Activated CD4-positive, alpha-beta T cell treated with anti-CD3 and anti-CD28 coated beads, Interleukin-2, amount 50 U/mL, for 1 hour (primary cell): ENCODE data around the gene GOLT1B.
A peak's percentile ranks its signal among the peaks of the same experiment; 100 is the strongest.
"Not testable (repeated sequence)": the region's sequence is repeated elsewhere in the genome, so short reads cannot be mapped to it uniquely, and the experiment has no call there.

ENCODE experiments used
- DNase-seq: peaks from one replicate; pipeline ENCODE4 v3.0.0-alpha.2; 2020

The GOLT1B gene

GRCh38 chr12:21501258-21502163 is at the start of gene GOLT1B, which contains the start of gene RECQL:
TSS of gene GOLT1B (plus strand) at chr12:21501789. CDS start at chr12:21501924, 135 bp downstream.
TSS of gene RECQL (minus strand) at chr12:21501635. CDS start at chr12:21499570, 2,065 bp downstream.
- DNase-seq = peak; percentile 83

GRCh38 chr12:21453312-21453852 is 48.2 kb upstream of the GOLT1B start:
- DNase-seq = no peak

- DNase-seq = peak; percentile 31
Measured at GRCh38 chr12:21456291-21456780, 45.3 kb upstream of the GOLT1B start.

GRCh38 chr12:21459474-21459873 is 42.1 kb upstream of the GOLT1B start:
- DNase-seq = no peak

- DNase-seq = not testable (repeated sequence)
Measured at GRCh38 chr12:21467334-21467733, 34.3 kb upstream of the GOLT1B start.

- DNase-seq = no peak
Measured at GRCh38 chr12:21471294-21471693, 30.3 kb upstream of the GOLT1B start.

- DNase-seq = no peak
Measured at GRCh38 chr12:21472197-21472823, 29.3 kb upstream of the GOLT1B start.

GRCh38 chr12:21475552-21475951 is 26.0 kb upstream of the GOLT1B start:
- DNase-seq = no peak

GRCh38 chr12:21476949-21477348 is 24.6 kb upstream of the GOLT1B start:
- no peak for DNase-seq

GRCh38 chr12:21478756-21479455 is 22.7 kb upstream of the GOLT1B start:
- no peak for DNase-seq

GRCh38 chr12:21483531-21483930 is 18.1 kb upstream of the GOLT1B start:
- DNase-seq = no peak

- no peak for DNase-seq
Measured at GRCh38 chr12:21485998-21486397, 15.6 kb upstream of the GOLT1B start.

- no peak for DNase-seq
Measured at GRCh38 chr12:21499765-21500164, 1.8 kb upstream of the GOLT1B start.

- DNase-seq = no peak
Measured at GRCh38 chr12:21500786-21501257, 767 bp upstream of the GOLT1B start.

- DNase-seq = no peak
Measured at GRCh38 chr12:21502164-21502496, 541 bp downstream of the GOLT1B start.

- DNase-seq = no peak
Measured at GRCh38 chr12:21502872-21503271, 1.3 kb downstream of the GOLT1B start.

- no peak for DNase-seq
Measured at GRCh38 chr12:21505888-21506287, 4.3 kb downstream of the GOLT1B start.

- DNase-seq = no peak
Measured at GRCh38 chr12:21507849-21508248, 6.3 kb downstream of the GOLT1B start.

GRCh38 chr12:21509768-21510167 is 8.2 kb downstream of the GOLT1B start:
- DNase-seq = no peak

- no peak for DNase-seq
Measured at GRCh38 chr12:21516281-21516680, 14.7 kb downstream of the GOLT1B start.

- DNase-seq = no peak
Measured at GRCh38 chr12:21518451-21518850, 16.9 kb downstream of the GOLT1B start.

- DNase-seq = no peak
Measured at GRCh38 chr12:21521541-21521940, 20.0 kb downstream of the GOLT1B start.

- DNase-seq = no peak
Measured at GRCh38 chr12:21523148-21523547, 21.6 kb downstream of the GOLT1B start.
